Thyroid gland (tissue), 4 donors: ENCODE results near the gene NUP62.

Experiments
- CTCF ChIP-seq, 6 experiments: fragments of 200-600 bp in 3 of 6; fragments of 450-650 bp in 3 of 6; sonication (generic) in 3 of 6; IDR thresholded peaks; one replicate each; pipeline ENCODE4 v1.5.1; 2016 to 2019; ENCODE audit warnings: antibody characterized with exemption in 6 of 6, mild to moderate bottlenecking in 2 of 6, inconsistent platforms in 1 of 6, moderate library complexity in 1 of 6
- POLR2A ChIP-seq, 2 donors: fragments of 450-650 bp; IDR thresholded peaks; one replicate each; pipeline ENCODE4 v1.6.1; 2017; ENCODE audit warnings: antibody characterized with exemption in 2 of 2, mild to moderate bottlenecking in 2 of 2, moderate library complexity in 1 of 2

- TF ChIP-seq CTCF (IDR thresholded peaks at IDR 0.05) (no peak), POLR2A (IDR thresholded peaks at IDR 0.05) (no peak)
Observed at GRCh38 chr19:49875177-49875576, 54.1 kb downstream of the NUP62 start.
